H1 (cell line): ENCODE results near the gene CNIH1. TPM values are rescaled to one million over a fixed set of nuclear protein-coding genes. Genes with fewer than 3 reads are reported as not detected.

ENCODE experiments used
- polyA plus RNA-seq, 7 experiments: library from polyadenylated mRNA; depleted of rRNA in 3 of 7; stranded (reverse) in 5 of 7; unstranded in 2 of 7; fragments of >200 nt in 5 of 7; fragments of 200-250 nt in 2 of 7; gene quantifications; 1 replicate in 5 of 7; 2 replicates in 1 of 7; 4 replicates in 1 of 7; pipeline versions ENCODE4 v1.2.1 to v1.2.3, GENCODE V29; 2011 to 2013; ENCODE audit warnings: missing spikeins in 2 of 7, mixed read lengths in 2 of 7
- total RNA-seq: library from RNA; stranded (reverse); fragmentation: NEBNext Ultra II Directional; extraction: Animal tissue kit (Norgen Biotek cat#: 25700); gene quantifications from 2 replicates; pipeline ENCODE4 v1.2.1, GENCODE V29; 2021
- TF ChIP-seq, protein P1 (sequence below): IDR thresholded peaks from 2 replicates; pipeline ENCODE4 v1.6.1; 2012; ENCODE audit warnings: inconsistent platforms

CNIH1 gene
- total and polyA plus RNA-seq, 2 of the 8 experiments (the other 6 are each of a cell fraction or from before 2014, with no cell fraction given), result 119 to 333 TPM

- TF ChIP-seq, protein P1, sequence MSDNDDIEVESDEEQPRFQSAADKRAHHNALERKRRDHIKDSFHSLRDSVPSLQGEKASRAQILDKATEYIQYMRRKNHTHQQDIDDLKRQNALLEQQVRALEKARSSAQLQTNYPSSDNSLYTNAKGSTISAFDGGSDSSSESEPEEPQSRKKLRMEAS, result no peak
Measured at GRCh38 chr14:54425537-54426274, 15.5 kb downstream of the CNIH1 start (continued).
